Measurements from ENCODE around the gene CCDC74B. TPM values are rescaled to one million over a fixed set of nuclear protein-coding genes. Genes with fewer than 3 reads are reported as not detected.
A peak's percentile ranks its signal among the peaks of the same experiment; 100 is the strongest.
"Not testable (repeated sequence)": the region's sequence is repeated elsewhere in the genome, so short reads cannot be mapped to it uniquely, and the experiment has no call there.

Gene CCDC74B
- total RNA-seq, 1 donor from 2014 or later, result 8.8 TPM

DNA sequence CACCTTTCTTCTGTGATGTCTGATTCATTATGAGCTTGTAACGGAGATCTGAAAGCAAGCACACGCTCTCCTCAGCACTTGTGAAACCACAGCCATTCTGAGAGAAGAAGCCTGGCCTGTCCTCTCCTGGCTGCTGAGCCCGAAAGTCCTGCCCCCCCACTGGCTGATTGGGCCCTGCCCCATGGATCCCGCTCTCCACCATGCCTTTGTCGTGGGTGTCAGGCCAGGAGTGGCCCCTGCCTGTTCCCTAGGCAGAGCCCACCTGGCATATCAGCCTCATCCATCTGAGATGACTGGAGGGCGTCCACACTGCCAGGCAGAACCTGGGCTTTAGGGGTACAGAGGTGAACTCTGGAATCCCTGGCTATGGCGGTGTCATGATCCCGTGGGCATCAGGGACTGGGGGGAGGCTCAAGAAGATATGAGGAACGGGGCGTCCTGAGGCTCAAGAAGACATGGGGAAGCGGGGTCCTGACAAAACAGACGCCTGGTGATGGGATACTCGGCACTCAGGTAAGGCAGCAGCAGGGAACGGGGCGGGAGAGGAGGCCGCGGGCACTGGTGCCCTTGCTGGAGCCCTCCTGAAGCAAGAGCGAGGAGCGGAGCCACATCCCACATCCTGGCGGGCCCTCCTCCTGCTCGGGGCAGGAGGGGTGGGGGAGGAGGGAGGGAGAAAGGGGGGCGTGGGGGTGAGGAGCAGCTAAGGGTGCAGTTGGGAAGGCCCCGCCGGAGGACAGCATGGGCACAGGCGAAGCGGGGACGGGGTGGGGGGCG, 1.5 kb downstream of the CCDC74B start:
- Histone ChIP-seq H4K20me1 (ENCODE audit: low read depth) (peaks cover 38% of the 10 kb centered on the region), H3K4me2 (peak overlapping the region; percentile 74), H3F3A (ENCODE audit: low read depth) (peaks cover 21% of the 10 kb centered on the region), H3K4me3 (peak overlapping the region; percentile 53)
- not testable (repeated sequence) for H3K36me3 Mint-ChIP-seq; H3K27ac ChIP-seq; H3K9me3 ChIP-seq (ENCODE audit: low read depth); H3K36me3 ChIP-seq; H3K4me1 Mint-ChIP-seq; H2AFZ ChIP-seq (replicated peaks); H3K4me1 ChIP-seq; H3K9me3 Mint-ChIP-seq; H3K9ac ChIP-seq; H3K27me3 Mint-ChIP-seq (ENCODE audit: insufficient read depth, low read depth); H3K27me3 ChIP-seq; H3K79me2 ChIP-seq (ENCODE audit: low read depth)
- peak; percentile 44 for DNase-seq (ENCODE audit: low spot score)
- H3K27ac Mint-ChIP-seq, result peak overlapping the region; percentile 95
- peak overlapping the region; percentile 83 for H3K4me3 Mint-ChIP-seq

DNA sequence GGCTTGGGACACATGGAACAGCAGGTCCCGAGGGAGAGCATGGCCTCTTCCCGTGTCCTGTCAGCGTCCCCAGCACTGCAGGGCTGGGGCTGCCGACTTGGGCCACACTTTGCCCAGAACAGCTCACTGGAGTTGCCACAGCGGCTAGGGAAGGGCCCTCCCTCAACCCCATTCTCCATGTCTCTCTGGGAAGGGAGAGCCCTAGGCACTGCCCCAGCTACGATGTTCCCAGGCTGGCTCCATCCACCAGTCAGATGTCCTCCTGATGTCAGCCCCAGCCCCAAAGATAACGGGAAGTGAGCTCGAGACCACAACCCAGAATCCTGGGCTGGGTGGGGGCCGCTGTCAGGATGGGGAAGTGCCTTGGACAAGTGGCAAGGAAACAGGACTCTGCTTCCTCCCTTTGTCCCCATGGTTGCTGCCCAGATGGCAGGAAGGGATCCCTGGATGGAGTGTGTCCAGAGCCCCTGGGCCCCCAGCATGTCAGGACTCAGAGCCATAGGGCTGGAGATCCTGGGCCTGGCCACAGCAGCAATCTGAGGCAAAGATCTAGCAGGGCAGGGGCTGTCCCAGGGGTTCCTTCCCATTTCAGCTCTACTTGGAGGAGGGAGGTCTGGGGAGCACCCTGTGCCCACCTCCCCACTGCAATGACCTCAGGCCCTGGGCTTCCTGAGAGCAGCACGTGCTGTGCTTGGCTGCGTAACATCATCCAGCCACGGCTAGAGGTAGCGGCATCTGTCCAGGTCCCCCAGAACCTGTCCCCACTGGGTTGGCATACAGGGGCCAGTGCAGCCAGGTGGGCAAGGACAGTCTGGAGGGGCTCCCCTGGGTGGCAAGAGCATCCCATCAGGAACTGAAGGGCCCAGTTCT, 2.3 kb downstream of the CCDC74B start:
- not testable (repeated sequence) for H3K4me2 ChIP-seq; H3K27ac ChIP-seq; H2AFZ ChIP-seq (replicated peaks); H3K36me3 Mint-ChIP-seq; H3K9me3 ChIP-seq (ENCODE audit: low read depth); H3K9ac ChIP-seq; DNase-seq (ENCODE audit: low spot score); H3K4me1 ChIP-seq; H3K4me3 ChIP-seq; H3K27ac Mint-ChIP-seq; H3K27me3 Mint-ChIP-seq (ENCODE audit: insufficient read depth, low read depth); H3K9me3 Mint-ChIP-seq; H3K36me3 ChIP-seq; H3K79me2 ChIP-seq (ENCODE audit: low read depth); H3K4me1 Mint-ChIP-seq; H3K27me3 ChIP-seq
- H4K20me1 ChIP-seq (ENCODE audit: low read depth), result peaks cover 38% of the 10 kb centered on the region
- peaks cover 21% of the 10 kb centered on the region for H3F3A ChIP-seq (ENCODE audit: low read depth)
- peak overlapping the region; percentile 79 for H3K4me3 Mint-ChIP-seq

DNA sequence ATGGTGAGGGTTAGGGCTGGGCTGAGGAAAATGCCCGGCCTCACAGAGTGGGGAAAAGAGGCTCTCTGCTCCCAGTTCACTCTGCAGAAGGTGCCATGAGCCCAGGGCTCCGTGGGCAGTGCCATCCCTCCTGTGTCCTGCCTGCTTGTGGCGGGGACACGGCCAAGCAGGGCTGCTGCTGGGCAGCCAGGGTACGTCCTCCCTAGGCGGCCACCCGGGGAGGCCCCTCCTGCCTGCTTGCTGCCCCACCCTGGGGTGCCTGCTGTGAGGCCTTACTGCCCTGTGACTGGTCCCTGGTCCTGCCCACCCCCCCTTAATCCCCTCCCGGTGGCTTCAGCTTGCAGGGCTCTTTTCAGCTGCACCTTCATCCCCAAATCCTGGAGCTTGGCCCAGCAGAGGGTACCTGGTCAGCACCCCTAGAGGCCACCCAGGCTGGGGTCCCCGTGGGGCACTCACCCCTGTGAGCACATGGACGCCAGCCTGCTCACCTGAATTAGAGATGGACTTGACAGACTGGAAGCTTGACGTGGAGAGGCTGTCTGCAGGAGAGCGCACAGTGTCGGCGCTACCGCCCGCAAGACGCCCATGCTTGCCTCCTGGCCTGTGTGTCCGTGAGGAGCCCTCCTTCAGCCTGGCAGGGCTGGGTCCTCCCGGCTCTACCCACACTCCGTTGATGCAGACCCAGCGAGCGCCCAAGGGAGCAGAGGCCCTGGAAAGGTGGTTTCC, 3.1 kb downstream of the CCDC74B start:
- H3K36me3 ChIP-seq; H3K9me3 Mint-ChIP-seq; H3K4me2 ChIP-seq; H3K27ac Mint-ChIP-seq; H3K9ac ChIP-seq; H3K27me3 ChIP-seq; H3K27me3 Mint-ChIP-seq (ENCODE audit: insufficient read depth, low read depth); H3K4me3 ChIP-seq; H3K4me1 Mint-ChIP-seq; H3K27ac ChIP-seq; H2AFZ ChIP-seq (replicated peaks); H3K4me3 Mint-ChIP-seq; H3K36me3 Mint-ChIP-seq; H3K9me3 ChIP-seq (ENCODE audit: low read depth); DNase-seq (ENCODE audit: low spot score); H3K79me2 ChIP-seq (ENCODE audit: low read depth); H3K4me1 ChIP-seq: not testable (repeated sequence)
- peaks cover 21% of the 10 kb centered on the region for H3F3A ChIP-seq (ENCODE audit: low read depth)
- peaks cover 38% of the 10 kb centered on the region for H4K20me1 ChIP-seq (ENCODE audit: low read depth)

DNA sequence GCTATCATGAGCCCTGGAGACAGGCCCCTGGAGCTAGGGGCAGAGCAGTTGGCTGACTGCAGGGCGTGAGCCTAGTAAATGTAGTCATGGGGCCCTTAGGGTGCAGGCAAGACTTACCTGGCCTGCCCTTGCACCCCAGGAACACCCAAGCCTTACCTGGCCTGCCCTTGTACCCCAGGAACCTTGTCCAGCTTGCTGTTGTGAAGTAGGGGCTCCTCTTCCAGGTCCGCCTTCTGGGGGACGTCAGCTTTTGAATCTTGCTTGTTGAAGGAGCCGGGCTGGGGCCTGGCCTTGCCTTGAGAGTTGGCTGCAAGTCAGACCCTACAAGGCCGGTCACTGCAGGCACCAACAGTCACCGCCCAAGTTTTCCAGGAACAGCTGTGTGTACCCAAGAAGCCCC, 3.9 kb downstream of the CCDC74B start:
- H3K9ac ChIP-seq; H3K27me3 ChIP-seq; H2AFZ ChIP-seq (replicated peaks); H3K27me3 Mint-ChIP-seq (ENCODE audit: insufficient read depth, low read depth); H3K36me3 Mint-ChIP-seq; H3K4me2 ChIP-seq; H3K4me3 ChIP-seq; H3K4me1 ChIP-seq; H3K36me3 ChIP-seq; H3K9me3 ChIP-seq (ENCODE audit: low read depth); DNase-seq (ENCODE audit: low spot score); H3K9me3 Mint-ChIP-seq; H3K4me1 Mint-ChIP-seq; H3K79me2 ChIP-seq (ENCODE audit: low read depth); H3K4me3 Mint-ChIP-seq; H3K27ac Mint-ChIP-seq; H3K27ac ChIP-seq: not testable (repeated sequence)
- H3F3A ChIP-seq (ENCODE audit: low read depth), result peaks cover 19% of the 10 kb centered on the region
- peaks cover 35% of the 10 kb centered on the region for H4K20me1 ChIP-seq (ENCODE audit: low read depth)

GRCh38 chr2:130140516-130140915, 4.4 kb downstream of the CCDC74B start:
- peaks cover 36% of the 10 kb centered on the region for H4K20me1 ChIP-seq (ENCODE audit: low read depth)
- H3K4me2 ChIP-seq; H3K27me3 ChIP-seq; H3K9me3 ChIP-seq (ENCODE audit: low read depth); H3K4me1 Mint-ChIP-seq; H2AFZ ChIP-seq (replicated peaks); H3K4me1 ChIP-seq; H3K27me3 Mint-ChIP-seq (ENCODE audit: insufficient read depth, low read depth); H3K9me3 Mint-ChIP-seq; DNase-seq (ENCODE audit: low spot score); H3K4me3 ChIP-seq; H3K9ac ChIP-seq; H3K36me3 Mint-ChIP-seq; H3K4me3 Mint-ChIP-seq; H3K27ac Mint-ChIP-seq; H3K27ac ChIP-seq; H3K36me3 ChIP-seq; H3K79me2 ChIP-seq (ENCODE audit: low read depth): not testable (repeated sequence)
- H3F3A ChIP-seq (ENCODE audit: low read depth), result peaks cover 17% of the 10 kb centered on the region

DNA sequence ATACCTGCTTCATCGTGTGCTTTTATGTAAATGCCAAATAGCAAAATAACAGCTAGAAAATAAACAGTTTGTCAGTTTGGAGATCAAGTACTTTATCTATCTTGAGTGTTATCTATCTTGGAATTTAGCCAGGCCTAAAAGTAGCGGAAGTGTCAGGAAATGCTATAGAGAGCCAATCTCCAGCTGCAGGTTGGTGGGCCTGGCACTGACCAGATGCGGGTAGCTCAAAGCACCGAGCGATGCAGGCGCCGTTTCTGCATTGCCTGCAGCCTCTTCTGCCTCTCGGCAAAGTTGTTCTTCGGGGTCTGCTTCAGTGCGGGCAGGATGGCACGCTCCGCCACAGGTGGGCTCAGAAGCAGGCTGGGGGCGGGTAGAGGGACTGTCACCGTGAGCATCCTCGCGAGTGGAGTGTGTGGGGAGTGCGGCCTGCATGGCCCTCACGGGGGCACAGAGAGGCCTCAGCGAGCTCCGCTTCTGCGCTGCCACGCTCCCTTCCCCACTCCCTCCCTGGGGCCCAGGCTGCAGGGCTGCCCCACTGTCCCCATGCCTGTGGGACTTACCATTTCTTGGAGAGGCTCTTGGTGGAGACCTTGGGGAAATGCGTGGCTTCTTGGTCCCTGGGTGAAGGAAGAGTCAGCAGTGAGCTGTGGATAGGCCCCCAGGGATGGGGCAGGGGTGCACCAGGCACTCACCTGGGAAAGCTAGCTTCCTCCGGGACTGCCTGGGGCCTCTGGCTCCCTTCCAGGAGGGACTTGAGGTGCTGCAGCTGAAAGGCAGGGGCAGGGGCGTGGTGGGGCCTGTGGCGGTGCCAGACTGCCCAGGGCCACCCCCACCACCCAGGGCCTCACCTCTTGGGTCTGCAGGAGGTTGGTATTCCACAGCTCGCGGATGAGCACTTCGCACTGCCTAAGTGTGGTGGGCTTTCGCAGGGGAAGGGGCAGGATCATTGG, 5.3 kb downstream of the CCDC74B start:
- DNase-seq (ENCODE audit: low spot score), result not testable (repeated sequence)

DNA sequence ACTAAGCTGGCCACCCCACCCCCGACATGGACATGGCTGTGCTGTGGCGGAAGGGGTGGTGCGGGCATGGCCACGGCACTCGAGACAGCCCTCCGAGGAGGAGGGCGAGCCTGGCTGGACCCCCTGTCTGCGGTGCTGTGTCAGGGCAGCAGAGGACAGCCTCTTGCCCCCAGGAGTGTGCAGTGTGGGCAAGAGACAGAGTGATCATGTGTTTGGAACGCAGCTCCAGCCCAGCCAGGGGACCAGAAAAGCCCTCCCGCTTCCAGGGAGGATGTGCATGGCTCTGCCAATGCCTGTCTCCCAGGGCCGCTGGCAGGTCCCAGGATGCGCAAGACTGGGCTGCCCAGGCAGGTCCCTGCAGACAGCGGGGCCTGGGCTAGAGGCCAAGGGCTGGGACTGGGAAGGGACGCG, 6.1 kb downstream of the CCDC74B start:
- not testable (repeated sequence) for H3K4me3 Mint-ChIP-seq; DNase-seq (ENCODE audit: low spot score); H3K36me3 ChIP-seq; H3K27ac Mint-ChIP-seq; H3K4me1 Mint-ChIP-seq; H3F3A ChIP-seq (ENCODE audit: low read depth); H2AFZ ChIP-seq (replicated peaks); H3K4me2 ChIP-seq; H3K4me3 ChIP-seq; H3K27me3 ChIP-seq; H3K4me1 ChIP-seq; H3K9ac ChIP-seq; H3K27ac ChIP-seq; H3K9me3 Mint-ChIP-seq; H3K36me3 Mint-ChIP-seq; H3K9me3 ChIP-seq (ENCODE audit: low read depth); H3K27me3 Mint-ChIP-seq (ENCODE audit: insufficient read depth, low read depth)
- Histone ChIP-seq H3K79me2 (ENCODE audit: low read depth) (peaks cover 26% of the 10 kb centered on the region), H4K20me1 (ENCODE audit: low read depth) (peaks cover 32% of the 10 kb centered on the region)

More for the DNA sequence above, 5.3 kb downstream of the CCDC74B start:
- H3K4me3 Mint-ChIP-seq; H3K4me1 Mint-ChIP-seq; H3K4me2 ChIP-seq; H3K36me3 Mint-ChIP-seq; H3K36me3 ChIP-seq; H3K9ac ChIP-seq; H3K4me1 ChIP-seq; H3K27me3 Mint-ChIP-seq (ENCODE audit: insufficient read depth, low read depth); H3K9me3 Mint-ChIP-seq; H3K4me3 ChIP-seq; H3K27ac ChIP-seq; H3K9me3 ChIP-seq (ENCODE audit: low read depth); H2AFZ ChIP-seq (replicated peaks); H3K27ac Mint-ChIP-seq; H3K27me3 ChIP-seq: not testable (repeated sequence)
- peaks cover 19% of the 10 kb centered on the region for H3K79me2 ChIP-seq (ENCODE audit: low read depth)
- peaks cover 37% of the 10 kb centered on the region for H4K20me1 ChIP-seq (ENCODE audit: low read depth)
- H3F3A ChIP-seq (ENCODE audit: low read depth), result peaks cover 11% of the 10 kb centered on the region

Measured in neural progenitor cell (in vitro differentiated cells).